ENCODE data around the gene MFSD12.

- TF ChIP-seq MAX (IDR thresholded peaks at IDR 0.05; ENCODE audit: insufficient read depth, insufficient read length) (no peak), EZH2 (IDR thresholded peaks at IDR 0.05; ENCODE audit: borderline replicate concordance, low read depth, low read length, severe bottlenecking) (no peak)
Observed at GRCh38 chr19:3599776-3600187, 42.4 kb upstream of the MFSD12 start.

Data from endothelial cell of umbilical vein (primary cell).